ENCODE results near the gene SESTD1.
"Not testable (repeated sequence)": the region's sequence is repeated elsewhere in the genome, so short reads cannot be mapped to it uniquely, and the experiment has no call there.

SESTD1 gene

DNA sequence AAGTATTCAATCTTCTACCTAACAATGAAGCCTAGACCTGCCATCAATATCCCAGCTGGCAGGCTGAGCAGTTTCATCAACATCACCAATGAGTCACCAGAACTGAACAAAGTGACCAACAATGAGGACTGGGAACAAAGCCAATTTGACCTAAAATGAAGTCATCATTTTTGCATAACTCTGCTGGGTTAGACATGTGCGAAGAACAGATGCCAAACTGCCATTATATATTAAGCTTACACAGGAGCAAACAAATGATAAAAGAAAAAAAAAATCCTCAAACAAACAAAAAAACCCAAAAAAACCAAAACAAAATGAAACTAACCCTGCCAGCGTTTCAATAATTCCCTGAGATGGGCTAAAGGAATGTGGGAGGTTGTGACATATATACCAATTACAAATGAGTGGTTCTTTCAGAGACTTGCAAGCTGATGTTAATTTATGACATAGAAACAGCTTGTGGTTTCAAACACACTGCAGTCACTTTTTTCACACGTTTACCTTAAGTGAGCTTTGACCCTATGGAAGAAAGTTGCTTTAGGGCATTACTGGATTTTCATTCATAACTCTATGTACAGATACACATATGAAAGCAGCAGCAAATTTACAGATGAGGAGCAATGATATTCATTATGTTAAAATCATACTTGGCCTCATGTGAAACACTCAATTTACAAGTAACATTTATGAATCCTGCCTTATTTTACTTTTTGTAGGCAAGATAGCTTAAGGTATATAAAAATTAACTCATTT, 157.8 kb downstream of the SESTD1 start:
- DNase-seq, result peak in 19 of 51 donors; percentile 2 to 68 (median 22)

DNA sequence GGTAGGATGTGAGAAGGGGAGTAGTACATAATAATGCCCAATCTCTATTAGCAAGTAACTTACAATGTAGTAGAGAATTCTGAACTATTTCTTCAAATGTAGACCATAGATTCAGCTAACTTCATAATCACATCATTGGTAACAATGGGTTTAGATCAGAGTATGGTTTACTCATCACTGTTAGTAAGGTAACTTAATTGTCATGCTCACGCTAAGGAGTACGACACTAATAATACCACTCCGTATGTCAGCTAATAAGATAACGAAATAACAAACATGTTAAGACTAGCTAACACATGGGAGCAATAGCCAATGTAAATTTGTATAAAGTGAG, 158.3 kb downstream of the SESTD1 start:
- DNase-seq, result no peak

DNA sequence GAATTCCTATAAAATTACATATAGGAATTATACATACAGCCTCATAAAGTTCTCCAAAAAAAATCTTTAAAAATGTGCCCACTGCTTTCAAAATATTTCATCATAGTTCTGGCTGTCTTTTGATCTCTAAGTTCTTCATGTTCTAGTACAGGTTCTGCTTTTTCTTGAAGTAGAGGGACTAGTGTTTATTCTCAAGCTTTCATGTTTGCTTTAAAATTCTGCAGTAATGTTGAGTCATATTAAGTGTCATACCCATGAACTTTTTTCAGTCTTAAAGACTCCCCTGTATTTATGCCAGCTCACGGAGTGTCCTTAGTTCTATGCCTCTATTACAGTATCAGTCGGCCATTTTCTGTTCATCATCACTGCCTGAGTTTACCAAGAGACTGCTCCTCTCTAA, 159.9 kb downstream of the SESTD1 start:
- no peak for DNase-seq

DNA sequence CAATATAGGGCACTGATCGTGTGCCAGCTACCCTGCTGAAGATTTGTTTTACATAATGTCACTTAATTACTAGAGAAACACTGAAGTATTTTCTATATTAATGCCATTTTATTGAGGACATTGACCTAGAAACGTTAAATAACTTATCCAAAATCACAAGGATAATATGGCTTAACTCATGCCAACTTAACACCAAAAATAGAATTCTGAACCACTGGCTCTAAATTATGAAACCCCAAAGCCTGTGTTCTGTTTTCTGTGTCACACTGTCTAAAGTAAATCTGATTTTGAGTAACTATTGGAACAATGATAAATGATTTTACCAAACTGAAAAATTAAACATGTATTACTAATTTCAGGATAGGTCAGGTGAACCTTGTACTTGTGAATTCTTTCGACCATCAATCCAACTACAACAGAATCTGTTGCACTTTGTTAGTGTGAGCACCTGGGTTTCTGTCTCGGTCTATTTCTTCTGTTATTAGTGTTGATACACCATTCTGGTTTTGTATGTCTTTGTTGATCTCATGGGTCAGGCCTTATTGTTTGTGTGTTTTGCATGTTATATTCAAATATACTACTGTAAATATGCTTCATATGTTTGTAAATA, 166.4 kb downstream of the SESTD1 start:
- no peak for DNase-seq

DNA sequence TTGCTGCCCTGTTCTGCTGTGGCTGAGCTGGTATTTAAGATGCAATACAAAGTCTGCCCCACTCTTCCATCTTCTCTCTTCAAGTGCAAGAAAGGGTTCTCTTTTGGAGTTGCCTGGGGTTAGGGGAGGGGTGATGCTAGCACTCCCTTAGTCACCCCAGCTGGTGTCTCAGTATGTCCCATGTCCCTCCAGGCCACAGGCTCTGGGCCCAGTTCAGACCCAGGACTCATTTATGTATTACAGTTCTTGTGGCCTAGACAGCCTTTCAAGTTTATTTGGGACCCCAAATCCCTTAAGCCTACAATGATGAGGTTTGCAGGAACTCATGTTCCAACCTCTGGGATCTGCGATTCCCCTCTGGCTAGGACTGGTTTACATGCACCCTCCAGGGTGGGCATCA, 167.5 kb downstream of the SESTD1 start:
- no peak for DNase-seq

DNA sequence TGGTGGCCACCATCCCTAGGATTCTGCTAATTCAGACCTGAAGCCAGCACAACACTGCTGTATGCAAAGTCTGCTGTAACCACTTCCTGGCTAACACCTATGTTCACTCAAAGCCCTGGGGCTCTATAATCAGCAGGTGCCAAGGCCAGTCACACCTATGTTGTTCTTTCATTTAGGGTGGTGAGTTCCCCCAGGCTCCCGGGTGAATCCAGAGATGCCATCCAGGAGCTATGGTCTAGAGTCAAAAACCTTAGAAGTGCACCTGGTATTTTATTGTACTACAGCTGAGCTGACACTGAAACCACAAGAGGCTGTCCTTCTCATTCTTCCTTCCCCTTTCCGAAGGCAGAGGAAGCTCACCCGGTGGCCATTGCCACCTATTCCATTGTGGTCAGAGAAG, 168.5 kb downstream of the SESTD1 start:
- no peak for DNase-seq

DNA sequence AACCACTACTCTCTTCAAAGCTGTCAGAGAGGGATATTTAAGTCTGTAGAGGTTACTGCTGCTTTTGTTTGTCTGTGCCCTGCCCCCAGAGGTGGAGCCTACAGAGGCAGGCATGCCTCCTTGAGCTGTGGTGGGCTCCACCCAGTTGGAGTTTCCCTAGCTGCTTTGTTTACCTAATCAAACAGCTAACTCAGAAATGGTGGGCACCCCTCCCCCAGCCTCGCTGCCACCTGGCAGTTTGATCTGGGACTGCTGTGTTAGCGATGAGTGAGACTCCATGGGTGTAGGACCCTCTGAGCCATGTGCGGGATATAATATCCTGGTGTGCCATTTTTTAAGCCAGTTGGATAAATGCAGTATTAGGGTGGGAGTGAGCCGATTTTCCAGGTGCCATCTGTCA, 171.7 kb downstream of the SESTD1 start:
- DNase-seq, result not testable (repeated sequence)

DNA sequence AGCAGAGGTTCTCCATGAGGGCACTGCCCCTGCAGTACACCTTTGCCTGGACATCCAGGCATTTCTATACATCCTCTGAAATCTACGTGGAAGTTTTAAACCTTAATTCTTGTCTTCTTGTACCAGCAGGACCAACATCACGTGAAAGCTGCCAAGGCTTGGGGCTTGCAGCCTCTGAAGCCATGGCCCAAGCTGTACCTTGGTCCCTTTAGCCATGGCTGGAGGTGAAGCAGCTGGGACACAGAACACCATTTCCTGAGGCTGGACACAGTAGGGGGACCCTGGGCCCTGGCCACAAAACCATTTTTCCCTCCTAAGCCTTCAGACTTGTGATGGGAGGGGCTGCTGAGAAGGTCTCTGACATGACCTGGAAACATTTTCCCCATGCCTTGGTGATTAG, 181.9 kb downstream of the SESTD1 start:
- no peak for DNase-seq

DNA sequence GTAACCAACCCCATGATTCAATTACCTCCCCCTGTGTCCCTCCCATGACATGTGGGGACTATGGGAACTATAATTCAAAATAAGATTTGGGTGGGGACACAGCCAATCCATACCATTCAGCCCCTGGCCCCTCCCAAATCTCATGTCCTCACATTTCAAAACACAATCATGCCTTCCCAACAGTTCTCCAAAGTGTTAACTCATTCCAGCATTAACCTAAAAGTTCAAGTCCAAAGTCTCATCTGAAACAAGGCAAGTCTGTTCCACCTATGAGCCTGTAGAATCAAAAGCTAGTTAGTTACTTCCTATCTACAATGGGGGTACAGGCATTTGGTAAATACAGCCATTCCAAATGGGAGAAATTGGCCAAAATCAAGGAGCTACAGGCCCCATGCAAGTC, 182.7 kb downstream of the SESTD1 start:
- DNase-seq, result no peak

DNA sequence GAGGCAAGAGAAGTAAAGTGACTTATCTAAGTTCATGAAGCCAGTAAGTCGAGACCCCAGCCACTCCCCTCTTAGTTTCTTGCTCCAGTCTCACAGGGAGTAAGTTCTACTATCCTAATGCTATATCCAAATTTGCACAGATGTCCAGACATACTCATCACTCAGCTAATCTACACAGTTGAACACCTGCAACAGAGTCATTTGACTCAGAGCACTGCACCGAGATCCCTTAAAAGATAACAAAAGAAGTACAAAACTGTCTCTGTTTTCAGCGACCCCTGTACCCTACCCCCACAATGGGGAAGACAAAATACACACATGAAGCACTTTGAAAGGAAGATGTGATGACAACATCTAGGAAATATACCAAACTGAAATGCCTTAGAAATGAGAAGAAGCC, 192.1 kb downstream of the SESTD1 start:
- DNase-seq, result no peak

DNA sequence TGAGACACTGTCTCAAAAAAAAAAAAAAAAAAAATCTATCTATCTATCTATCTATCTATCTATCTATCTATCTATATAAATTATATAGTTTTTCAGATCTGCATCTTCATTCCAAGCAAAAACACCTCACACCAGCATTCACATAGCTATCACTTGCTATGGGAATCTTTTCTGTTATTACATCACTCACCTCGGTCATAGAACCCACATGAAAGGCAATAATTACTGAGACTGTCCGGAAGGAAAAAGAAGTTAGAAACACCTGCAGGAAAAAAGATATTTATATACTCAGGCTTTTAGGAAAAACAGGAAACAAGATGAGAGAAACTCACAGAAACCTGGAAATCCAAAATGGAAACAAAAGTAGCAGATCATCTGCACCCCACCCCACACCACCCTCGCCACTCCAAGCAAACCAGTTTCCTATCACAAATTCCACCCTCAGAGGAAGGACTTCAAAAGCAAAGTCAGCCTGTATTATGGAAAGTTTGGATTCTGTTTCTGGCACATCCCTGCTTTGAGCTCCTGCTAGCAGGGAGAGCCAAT, 192.7 kb downstream of the SESTD1 start:
- no peak for DNase-seq

DNA sequence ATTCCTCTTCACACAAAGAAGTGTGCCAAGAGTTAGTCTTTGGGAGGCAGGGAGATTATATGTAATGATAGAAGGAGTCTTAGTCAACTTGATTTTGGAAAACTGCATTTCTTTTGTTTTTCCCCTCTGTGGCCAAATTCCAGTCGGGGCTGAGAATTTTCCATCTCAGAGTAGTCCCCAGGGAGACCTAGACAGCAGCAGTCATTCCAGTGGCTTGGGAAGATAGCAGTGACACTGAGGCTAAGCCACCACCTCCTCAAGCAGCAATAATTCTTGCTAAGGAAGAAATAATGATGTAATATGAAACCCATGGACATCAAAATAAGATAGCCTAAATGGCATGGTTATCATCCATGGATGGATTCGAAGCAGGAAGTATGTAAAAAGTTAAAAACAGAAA, 193.7 kb downstream of the SESTD1 start:
- DNase-seq, result no peak

DNA sequence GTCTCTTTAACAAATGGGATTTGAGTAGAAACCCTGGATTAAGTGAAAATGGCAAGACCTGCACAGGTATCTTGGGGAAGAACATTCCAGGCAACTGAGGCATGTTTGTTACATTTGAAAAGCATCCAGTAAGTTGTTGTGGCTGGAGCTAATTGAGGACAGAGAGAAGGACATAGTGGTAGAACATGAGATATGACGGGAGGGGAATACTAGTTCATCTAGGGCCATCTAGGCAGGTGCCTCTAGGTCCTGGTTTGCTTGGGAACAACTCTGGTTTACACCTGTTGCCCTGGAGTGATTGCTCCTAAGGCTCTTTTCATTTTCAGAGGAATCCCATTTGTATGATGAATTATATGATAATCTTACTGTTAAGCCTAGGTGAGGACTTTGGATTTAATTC, 194.9 kb downstream of the SESTD1 start:
- no peak for DNase-seq

DNA sequence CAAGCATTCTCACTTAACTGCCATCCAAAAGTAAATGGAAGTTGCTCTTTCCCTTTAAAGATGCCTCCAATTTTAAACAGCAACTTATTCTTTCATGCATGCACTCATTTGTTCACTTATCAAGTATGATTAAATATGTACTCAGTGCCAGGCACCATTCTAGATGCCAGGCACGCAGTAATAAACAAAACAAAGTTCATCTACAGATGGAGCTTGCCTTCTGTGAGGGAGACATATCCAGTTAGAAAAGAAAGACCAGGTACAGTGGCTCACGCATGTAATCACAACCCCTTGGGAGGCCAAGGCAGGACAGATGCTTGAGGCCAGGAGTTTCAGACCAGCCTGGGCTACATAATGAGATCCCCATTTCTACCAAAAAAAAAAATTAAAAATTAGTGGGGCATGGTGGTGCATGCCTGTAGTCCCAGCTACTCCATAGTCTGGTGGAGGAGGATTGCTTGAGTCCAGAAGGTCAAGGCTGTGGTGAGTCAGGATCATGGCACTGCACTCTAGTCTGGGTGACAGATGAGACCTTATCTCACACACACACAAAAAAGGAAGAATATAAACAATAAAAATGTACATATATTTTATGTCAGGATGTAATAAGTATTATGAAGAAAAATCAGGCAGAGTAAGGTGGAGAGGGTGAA, 195.5 kb downstream of the SESTD1 start:
- DNase-seq, result no peak

DNA sequence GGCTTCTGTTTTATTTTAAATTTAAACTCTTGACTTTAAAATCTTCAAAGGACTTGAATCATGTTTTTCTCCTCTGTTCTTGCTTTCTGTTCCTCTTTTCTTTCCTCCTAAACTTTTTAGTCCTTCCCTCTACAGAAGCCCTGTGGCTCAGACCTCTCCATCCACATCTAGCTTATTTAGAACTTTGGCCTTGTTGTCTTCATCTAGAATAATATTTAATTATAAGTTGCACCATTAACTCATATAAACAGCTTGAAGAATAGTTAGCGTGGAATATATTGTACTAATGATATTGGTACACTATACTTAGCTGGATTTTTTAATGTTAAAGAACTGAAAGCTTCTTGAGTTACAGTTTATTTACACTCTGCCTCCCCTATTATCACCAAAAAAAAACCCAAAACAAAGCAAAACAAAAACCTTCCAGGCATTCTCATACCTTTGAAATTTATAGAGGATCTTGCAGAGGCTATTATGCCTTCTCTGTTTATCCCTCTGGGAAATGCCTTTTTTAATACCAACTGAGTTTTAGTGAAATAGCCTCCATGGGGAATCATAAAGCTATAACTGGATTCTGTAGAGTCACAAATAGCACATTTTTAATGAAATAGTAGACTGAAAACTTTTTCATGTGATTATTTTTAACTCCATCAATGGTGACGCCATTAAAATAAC, 205.5 kb downstream of the SESTD1 start:
- DNase-seq, result no peak

DNA sequence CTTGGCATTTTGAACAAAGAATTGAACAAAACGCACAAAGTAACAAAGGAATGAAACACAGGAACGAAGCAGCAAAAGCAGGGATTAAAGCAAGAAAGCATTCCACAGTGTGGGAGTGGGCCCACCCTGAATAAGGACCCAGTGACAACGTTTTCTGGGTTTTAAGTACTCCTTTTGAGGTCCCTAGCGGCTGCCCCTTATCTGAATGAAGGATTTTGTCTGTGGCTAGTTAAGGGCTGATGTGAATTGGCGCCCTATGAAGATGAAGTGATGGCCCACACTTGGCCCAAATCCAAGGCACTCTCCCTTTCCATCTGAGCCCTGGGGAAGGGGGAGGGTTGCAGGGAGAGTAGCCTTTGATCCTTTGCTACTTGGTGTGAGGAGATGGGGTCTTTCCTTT, 206.9 kb downstream of the SESTD1 start:
- DNase-seq, result no peak

DNA sequence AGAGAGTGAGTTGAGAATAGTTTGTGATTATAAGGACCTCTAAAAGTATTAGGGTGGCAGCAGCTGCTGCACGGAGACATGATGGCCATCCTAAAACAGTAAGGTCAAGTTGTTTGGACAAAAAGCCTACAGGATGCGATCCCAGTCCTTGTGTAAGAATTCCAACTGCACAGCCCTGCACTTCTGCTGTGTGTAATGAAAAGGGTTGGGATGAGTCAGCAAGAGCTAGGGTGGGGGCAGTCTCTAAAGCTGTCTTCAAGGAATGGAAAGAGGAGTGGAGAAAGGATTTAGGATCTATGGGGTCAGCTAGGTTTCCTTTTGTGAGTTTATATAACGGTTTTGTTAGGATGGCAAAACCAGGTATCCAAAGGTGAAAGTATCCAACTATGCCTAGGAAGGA, 211.1 kb downstream of the SESTD1 start:
- not testable (repeated sequence) for DNase-seq

Measured in hypothalamus (tissue), 51 donors.